Psoas muscle (tissue), 8 donors: Measurements from ENCODE around the gene NRBP1. TPM values are rescaled to one million over a fixed set of nuclear protein-coding genes. Genes with fewer than 3 reads are reported as not detected.

Source experiments
- ATAC-seq, 4 donors: fragments of 200-7000 bp; cut with Tn5 transposase; one replicate each; pipeline ENCODE4 v1.9.1; 2020; ENCODE audit warnings: moderate library complexity in 3 of 4, mild to moderate bottlenecking in 2 of 4
- DNase-seq, 2 donors: peaks; one replicate each; pipeline ENCODE4 v3.0.0-alpha.2; 2020
- H3K27ac ChIP-seq: fragments of 200-600 bp; one replicate; pipeline ENCODE4 v1.8.0; 2022
- H3K27me3 ChIP-seq, 3 donors: fragments of 200-600 bp in 1 of 3; one replicate each; pipeline versions ENCODE4 v1.6.1 to v1.8.0; 2013 to 2022; ENCODE audit warnings: low read length in 2 of 3, mild to moderate bottlenecking in 2 of 3, moderate library complexity in 1 of 3; ENCODE audit not compliant: insufficient read depth in 3 of 3
- H3K36me3 ChIP-seq, 2 donors: fragments of 200-600 bp in 1 of 2; one replicate each; pipeline versions ENCODE4 v1.6.1 to v1.8.0; 2013 to 2022; ENCODE audit warnings: low read depth in 1 of 2, mild to moderate bottlenecking in 1 of 2, moderate library complexity in 1 of 2; ENCODE audit not compliant: insufficient read depth in 1 of 2
- H3K4me1 ChIP-seq: fragments of 200-600 bp; one replicate; pipeline ENCODE4 v1.8.0; 2022
- H3K4me3 ChIP-seq: fragments of 200-600 bp; one replicate; pipeline ENCODE4 v1.8.0; 2022; ENCODE audit warnings: mild to moderate bottlenecking
- H3K9me3 ChIP-seq: fragments of 200-600 bp; one replicate; pipeline ENCODE4 v1.8.0; 2022
- CTCF ChIP-seq: fragments of 200-600 bp; IDR thresholded peaks from one replicate; pipeline ENCODE4 v1.8.0; 2022; ENCODE audit warnings: antibody characterized with exemption
- WGBS, 3 donors: extraction: QIAGEN DNeasy Blood & Tissue Kit; methylation state at CpG; one replicate each; pipeline versions ENCODE4 v1.1.6 to v1.1.7; 2013; 5-methylcytosine and 5-hydroxymethylcytosine counted together
- intact Hi-C, 2 donors: fragments of 100-400 bp; cut with DNase I; formaldehyde crosslinking; loops; one replicate each; pipeline versions ENCODE4 v1.11.0 to v1.14.2; 2022
- polyA plus RNA-seq, 3 donors: library from polyadenylated mRNA; stranded (reverse); fragments of 200-250 nt; gene quantifications; one replicate each; pipeline ENCODE4 v1.2.3, GENCODE V29; 2013
- total RNA-seq, 4 donors: library from RNA; stranded (reverse); fragmentation: NEBNext Ultra II Directional in 2 of 4; extraction: Animal tissue kit (Norgen Biotek cat#: 25700) in 2 of 4; gene quantifications; one replicate each; pipeline versions ENCODE4 v1.2.1 to v1.2.4, GENCODE V29; 2021 to 2023
- donor health status: healthy with polysubstance abuse.
- donor health status: DM: no; HTN: no; CAD: no; lungs with moderate emphysema.
- donor health status: Bipolar disorder and iron deficiency.
- donor health status: healthy.
- donor health status: DM: yes; HTN: yes; CAD: no.
- donor health status: DM: no; HTN: no; CAD: no.
- donor health status: DM: no; HTN: no; CAD: no.
- donor health status: DM: yes; HTN: yes; CAD: no.

The NRBP1 gene
- total and polyA plus RNA-seq, 7 donors = 83.8 to 238 (median 120) TPM

GRCh38 chr2:27409321-27410073, 18.9 kb upstream of the NRBP1 start, which contains the start of gene PPM1G:
PPM1G (minus strand) TSS chr2:27409591; CDS start chr2:27409422, 169 bp downstream.
- WGBS, 3 donors = 0 to 1% (median 0%) methylated on average over 72 to 82 of the region's 82 CpGs

DNA sequence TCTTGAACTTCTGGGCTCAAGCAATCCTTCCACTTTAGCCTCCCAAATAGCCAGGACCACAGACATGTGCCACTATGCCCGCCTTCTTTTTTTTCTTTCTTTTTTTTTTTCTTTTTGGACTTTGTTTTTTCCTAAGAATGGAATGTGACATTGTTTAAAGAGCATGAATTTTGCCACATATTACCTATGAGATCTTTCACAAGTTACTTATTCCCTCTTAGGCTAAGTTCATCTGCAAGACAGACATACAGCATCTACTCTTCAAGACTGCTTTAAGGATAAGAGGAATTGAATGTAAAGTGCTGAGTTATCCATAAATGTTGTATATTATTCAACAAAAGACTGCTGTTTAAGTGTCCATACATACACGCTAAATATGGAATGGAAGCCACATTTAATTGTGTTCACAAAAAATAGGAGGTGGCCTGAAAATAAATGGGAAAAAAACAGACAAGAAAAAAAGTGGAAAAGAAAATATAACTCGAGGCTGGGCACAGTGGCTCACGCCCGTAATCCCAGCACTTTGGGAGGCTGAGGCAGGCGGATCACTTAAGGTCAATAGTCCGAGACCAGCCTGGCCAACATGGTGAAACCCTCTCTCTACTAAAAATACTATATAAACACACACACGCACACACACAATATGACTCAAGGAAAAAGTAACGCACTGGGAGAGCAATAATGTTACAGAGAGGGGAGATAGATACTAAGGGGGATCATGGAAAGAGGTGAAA, 15.8 kb upstream of the NRBP1 start:
- Histone ChIP-seq H3K36me3 (peaks cover 0 to 2% of the 10 kb centered on the region in 2 donors), H3K4me1 (peaks cover 16% of the 10 kb centered on the region), H3K27ac (no peak overlapping the region), H3K4me3 (no peak overlapping the region), H3K9me3 (no peaks in the 10 kb centered on the region), H3K27me3 (no peaks in the 10 kb centered on the region)
- WGBS, 3 donors = 88 to 92% (median 88%) methylated on average over 9 of the region's 9 CpGs
- intact Hi-C loops = no loop called here
- DNase-seq = no peak
- no peak for ATAC-seq
- TF ChIP-seq CTCF = no peak

More at GRCh38 chr2:27409321-27410073, 18.9 kb upstream of the NRBP1 start, which contains the start of gene PPM1G:
- H3K4me3 ChIP-seq = peak within 1 kb of the TSS; percentile 98
- no peaks in the 10 kb centered on the region for H3K9me3 ChIP-seq
- ATAC-seq (peak; percentile 99), DNase-seq (peak; percentile 95 to 98)
- no peak for TF ChIP-seq CTCF
- H3K27ac ChIP-seq = peak within 1 kb of the TSS; percentile 97
- peaks cover 24% of the 10 kb centered on the region for H3K4me1 ChIP-seq
- H3K27me3 ChIP-seq = no peaks in the 10 kb centered on the region
- intact Hi-C loops = loop anchor here (2.0 kb wide), 1 partner anchor 19 kb away; the partner anchor contains the start of gene NRBP1 (in 2 of the 2)
- H3K36me3 ChIP-seq = peaks cover 0 to 14% of the 10 kb centered on the region in 2 donors

- Histone ChIP-seq H3K4me3 (no peak overlapping the region), H3K9me3 (no peaks in the 10 kb centered on the region), H3K27me3 (no peaks in the 10 kb centered on the region), H3K27ac (no peak overlapping the region), H3K36me3 (no peaks in the 10 kb centered on the region), H3K4me1 (no peaks in the 10 kb centered on the region)
- intact Hi-C loops = no loop called here
- WGBS, 3 donors = 89 to 99% (median 95%) methylated on average over 6 of the region's 6 CpGs
- DNase-seq (no peak), ATAC-seq (no peak)
- no peak for TF ChIP-seq CTCF
These were observed 12.3 kb upstream of the NRBP1 start for GRCh38 chr2:27416151-27416550.

- intact Hi-C loops = no loop called here
- Histone ChIP-seq H3K4me3 (no peak overlapping the region), H3K27me3 (no peaks in the 10 kb centered on the region), H3K4me1 (no peaks in the 10 kb centered on the region), H3K9me3 (no peaks in the 10 kb centered on the region), H3K27ac (no peak overlapping the region), H3K36me3 (no peaks in the 10 kb centered on the region)
- DNase-seq = no peak
- TF ChIP-seq CTCF = no peak
- ATAC-seq = no peak
These were observed 7.4 kb upstream of the NRBP1 start for GRCh38 chr2:27420996-27421395.
